ENCODE results near the gene MYO16.

Gene MYO16

DNA sequence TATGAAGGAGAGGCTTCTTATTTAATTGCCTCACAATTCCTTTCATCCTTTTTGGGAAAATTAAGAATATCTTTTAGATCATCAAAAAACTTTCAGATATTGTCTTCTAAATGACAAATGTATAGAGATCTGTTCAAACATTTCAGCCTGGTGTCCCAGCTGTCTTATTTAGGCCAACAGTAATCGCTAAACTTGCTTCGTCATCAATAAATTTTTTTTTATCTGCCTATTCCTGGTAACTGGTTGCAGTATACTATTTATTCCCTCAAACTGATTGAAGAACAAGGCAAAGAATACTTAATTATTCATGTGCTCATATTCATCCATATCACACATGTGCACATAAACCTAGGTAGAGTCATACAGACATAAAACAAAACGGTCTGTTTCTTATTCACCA lies 5.3 kb upstream of the MYO16 start:
- peaks cover 9% of the 10 kb centered on the region for H3K27me3 ChIP-seq
- TF ChIP-seq, protein P1, sequence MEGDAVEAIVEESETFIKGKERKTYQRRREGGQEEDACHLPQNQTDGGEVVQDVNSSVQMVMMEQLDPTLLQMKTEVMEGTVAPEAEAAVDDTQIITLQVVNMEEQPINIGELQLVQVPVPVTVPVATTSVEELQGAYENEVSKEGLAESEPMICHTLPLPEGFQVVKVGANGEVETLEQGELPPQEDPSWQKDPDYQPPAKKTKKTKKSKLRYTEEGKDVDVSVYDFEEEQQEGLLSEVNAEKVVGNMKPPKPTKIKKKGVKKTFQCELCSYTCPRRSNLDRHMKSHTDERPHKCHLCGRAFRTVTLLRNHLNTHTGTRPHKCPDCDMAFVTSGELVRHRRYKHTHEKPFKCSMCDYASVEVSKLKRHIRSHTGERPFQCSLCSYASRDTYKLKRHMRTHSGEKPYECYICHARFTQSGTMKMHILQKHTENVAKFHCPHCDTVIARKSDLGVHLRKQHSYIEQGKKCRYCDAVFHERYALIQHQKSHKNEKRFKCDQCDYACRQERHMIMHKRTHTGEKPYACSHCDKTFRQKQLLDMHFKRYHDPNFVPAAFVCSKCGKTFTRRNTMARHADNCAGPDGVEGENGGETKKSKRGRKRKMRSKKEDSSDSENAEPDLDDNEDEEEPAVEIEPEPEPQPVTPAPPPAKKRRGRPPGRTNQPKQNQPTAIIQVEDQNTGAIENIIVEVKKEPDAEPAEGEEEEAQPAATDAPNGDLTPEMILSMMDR (IDR thresholded peaks at IDR 0.05; ENCODE audit: low read depth, low read length): no peak
- H3K9me3 ChIP-seq: no peaks in the 10 kb centered on the region
- H3K36me3 ChIP-seq: no peaks in the 10 kb centered on the region
- no peak overlapping the region for H3K4me3 ChIP-seq (ENCODE audit: low read depth, low read length)
- H3K4me1 ChIP-seq: no peaks in the 10 kb centered on the region
- no peak for DNase-seq

DNA sequence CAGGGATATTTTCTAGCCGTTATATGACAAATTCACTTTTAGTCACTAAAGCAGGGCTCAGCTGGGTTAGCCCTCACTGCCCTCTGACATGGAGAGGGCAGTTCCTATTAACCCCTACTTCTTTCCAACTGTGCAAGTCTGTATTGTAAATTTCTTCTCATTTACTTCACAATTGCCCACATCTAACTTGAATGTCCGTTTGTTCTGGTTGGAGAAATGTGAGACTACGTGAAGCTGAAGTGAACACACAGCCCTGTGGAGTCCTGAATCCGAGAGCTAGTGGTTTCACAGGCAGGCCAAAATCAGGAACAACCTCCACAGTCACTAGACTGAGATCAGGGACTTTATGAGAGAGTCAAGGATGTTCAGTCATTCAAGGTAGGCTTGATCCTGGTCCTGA lies 4.4 kb upstream of the MYO16 start:
- Histone ChIP-seq H3K27me3 (peaks cover 15% of the 10 kb centered on the region), H3K36me3 (no peaks in the 10 kb centered on the region), H3K4me3 (ENCODE audit: low read depth, low read length) (no peak overlapping the region), H3K9me3 (no peaks in the 10 kb centered on the region), H3K4me1 (no peaks in the 10 kb centered on the region)
- DNase-seq: no peak
- TF ChIP-seq, protein P1 (IDR thresholded peaks at IDR 0.05; ENCODE audit: low read depth, low read length): no peak

DNA sequence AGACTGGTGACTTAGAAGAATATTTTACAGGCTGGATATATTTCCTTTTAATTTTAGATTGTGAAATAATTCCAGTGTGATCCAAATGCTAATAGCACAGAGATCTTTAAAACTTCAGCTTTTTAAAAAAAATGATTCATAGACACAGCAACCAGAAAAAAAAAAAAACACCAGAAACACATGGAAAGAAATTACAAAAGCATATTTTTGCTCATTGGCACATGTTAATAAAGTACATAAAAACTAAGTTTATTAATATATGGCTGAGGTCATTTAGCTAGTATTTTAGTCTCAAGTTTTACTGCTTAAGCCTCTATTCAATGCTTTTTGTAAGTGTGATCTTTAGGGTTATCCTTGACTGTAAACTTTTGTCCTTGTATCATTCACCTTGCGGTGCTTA lies 577 bp downstream of the MYO16 start:
- Histone ChIP-seq H3K4me1 (no peaks in the 10 kb centered on the region), H3K4me3 (ENCODE audit: low read depth, low read length) (no peak overlapping the region), H3K27me3 (peaks cover 21% of the 10 kb centered on the region), H3K9me3 (no peaks in the 10 kb centered on the region), H3K36me3 (no peaks in the 10 kb centered on the region)
- no peak for DNase-seq
- TF ChIP-seq, protein P1 (IDR thresholded peaks at IDR 0.05; ENCODE audit: low read depth, low read length): no peak

DNA sequence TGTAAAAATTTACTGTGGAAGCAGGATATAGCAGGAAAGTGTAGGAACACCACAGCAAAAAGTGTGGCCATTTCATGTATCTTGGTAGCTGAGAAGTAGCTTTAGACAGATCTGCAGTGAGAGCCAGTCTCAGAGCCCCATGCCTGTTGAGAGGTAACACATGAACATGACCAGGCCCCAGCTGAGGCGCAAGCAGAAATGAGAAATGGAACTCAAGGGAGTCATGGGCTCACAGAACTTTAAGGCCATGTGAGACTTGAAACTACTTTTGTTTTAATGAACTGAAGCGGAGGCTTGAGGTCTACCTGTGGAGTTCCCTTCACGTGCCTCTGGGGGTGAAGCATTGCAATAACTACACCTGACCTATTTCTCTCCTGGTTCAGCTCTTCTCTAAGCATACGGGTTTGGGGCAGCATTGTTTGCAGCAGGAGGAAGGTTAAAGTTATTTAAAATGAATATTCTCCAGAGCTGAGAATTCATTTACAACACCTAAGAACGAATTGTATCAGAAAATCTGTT lies 3.3 kb downstream of the MYO16 start:
- H3K4me1 ChIP-seq: no peaks in the 10 kb centered on the region
- H3K36me3 ChIP-seq: no peaks in the 10 kb centered on the region
- peaks cover 21% of the 10 kb centered on the region for H3K27me3 ChIP-seq
- TF ChIP-seq, protein P1 (IDR thresholded peaks at IDR 0.05; ENCODE audit: low read depth, low read length): no peak
- no peaks in the 10 kb centered on the region for H3K9me3 ChIP-seq
- H3K4me3 ChIP-seq (ENCODE audit: low read depth, low read length): no peak overlapping the region
- DNase-seq: no peak

DNA sequence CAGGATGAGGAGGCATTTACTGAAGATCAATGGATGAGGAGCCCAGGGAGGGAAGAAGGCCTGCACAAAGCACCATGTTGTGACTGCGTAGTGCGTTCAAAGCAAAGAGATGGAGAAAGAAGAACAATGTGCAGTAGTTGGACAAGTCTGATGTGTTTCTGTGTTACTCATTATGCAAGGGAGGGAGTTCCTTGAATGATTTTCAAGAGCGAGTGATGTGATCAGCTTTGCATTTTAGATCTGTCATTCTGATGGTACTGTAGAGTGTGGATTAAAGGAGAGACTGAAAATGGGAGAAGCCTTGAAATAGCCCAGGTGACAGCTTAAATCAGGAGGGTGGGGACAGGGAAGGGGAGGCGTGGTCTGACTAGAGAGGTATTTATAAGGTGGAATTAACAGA lies 9.5 kb downstream of the MYO16 start:
- Histone ChIP-seq H3K9me3 (no peaks in the 10 kb centered on the region), H3K4me3 (ENCODE audit: low read depth, low read length) (no peak overlapping the region), H3K36me3 (no peaks in the 10 kb centered on the region), H3K27me3 (no peaks in the 10 kb centered on the region; the same call in 1 of the 2 replicates), H3K4me1 (no peaks in the 10 kb centered on the region)
- TF ChIP-seq, protein P1 (IDR thresholded peaks at IDR 0.05; ENCODE audit: low read depth, low read length): no peak
- DNase-seq: no peak

DNA sequence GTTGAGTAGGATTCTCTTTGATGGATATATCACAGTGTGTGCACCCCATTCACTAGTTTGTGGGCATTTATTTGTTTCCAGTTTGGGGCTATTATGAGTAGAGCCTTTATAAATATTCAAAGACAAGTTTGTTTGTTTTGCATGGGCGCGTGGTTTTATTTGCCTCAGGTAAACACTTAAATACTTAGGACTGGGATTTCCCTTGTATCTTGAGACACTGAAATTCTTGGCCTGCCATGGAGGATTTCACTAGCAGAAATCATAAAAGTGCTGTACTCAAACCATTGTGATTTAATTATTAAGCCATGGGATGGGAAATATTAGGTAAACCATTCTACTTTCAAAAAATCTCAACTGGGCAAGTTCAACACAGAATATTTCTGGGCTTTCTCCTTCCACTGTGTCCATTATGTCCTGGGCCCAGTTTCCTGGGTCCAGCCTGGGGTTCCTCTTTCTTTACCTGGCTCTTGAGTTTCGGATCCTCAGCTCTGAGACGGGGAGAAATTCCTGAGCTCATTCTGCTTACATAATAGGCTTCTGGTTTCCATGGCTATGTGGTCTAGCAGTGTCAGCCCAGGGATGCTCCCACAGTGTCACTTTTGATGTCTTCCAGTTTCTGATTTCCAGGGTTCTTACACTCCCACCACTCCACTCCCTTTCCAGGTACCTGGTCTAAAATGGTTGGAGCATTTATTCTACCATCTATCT lies 14.4 kb downstream of the MYO16 start:
- Histone ChIP-seq H3K36me3 (no peaks in the 10 kb centered on the region), H3K9me3 (no peaks in the 10 kb centered on the region; the same call in 1 of the 2 replicates), H3K4me3 (ENCODE audit: low read depth, low read length) (no peak overlapping the region), H3K27me3 (no peaks in the 10 kb centered on the region; the same call in 1 of the 2 replicates), H3K4me1 (no peaks in the 10 kb centered on the region)
- TF ChIP-seq, protein P1 (IDR thresholded peaks at IDR 0.05; ENCODE audit: low read depth, low read length): no peak
- DNase-seq: no peak

Measured in BE2C (cell line).